Esophagus mucosa (tissue), 1 donor: ENCODE results near the gene P2RX6. TPM values are rescaled to one million over a fixed set of nuclear protein-coding genes. Genes with fewer than 3 reads are reported as not detected.
"Not testable (repeated sequence)": the region's sequence is repeated elsewhere in the genome, so short reads cannot be mapped to it uniquely, and the experiment has no call there.

Source experiments
- ATAC-seq: fragments of 200-7000 bp; cut with Tn5 transposase; one replicate; pipeline ENCODE4 v1.9.1; 2020
- total RNA-seq: library from RNA; stranded (reverse); gene quantifications from one replicate; pipeline ENCODE4 v1.2.4, GENCODE V29; 2023
- donor health status: DM: yes; HTN: yes; CAD: no.

P2RX6 gene
- 0.64 TPM for total RNA-seq

DNA sequence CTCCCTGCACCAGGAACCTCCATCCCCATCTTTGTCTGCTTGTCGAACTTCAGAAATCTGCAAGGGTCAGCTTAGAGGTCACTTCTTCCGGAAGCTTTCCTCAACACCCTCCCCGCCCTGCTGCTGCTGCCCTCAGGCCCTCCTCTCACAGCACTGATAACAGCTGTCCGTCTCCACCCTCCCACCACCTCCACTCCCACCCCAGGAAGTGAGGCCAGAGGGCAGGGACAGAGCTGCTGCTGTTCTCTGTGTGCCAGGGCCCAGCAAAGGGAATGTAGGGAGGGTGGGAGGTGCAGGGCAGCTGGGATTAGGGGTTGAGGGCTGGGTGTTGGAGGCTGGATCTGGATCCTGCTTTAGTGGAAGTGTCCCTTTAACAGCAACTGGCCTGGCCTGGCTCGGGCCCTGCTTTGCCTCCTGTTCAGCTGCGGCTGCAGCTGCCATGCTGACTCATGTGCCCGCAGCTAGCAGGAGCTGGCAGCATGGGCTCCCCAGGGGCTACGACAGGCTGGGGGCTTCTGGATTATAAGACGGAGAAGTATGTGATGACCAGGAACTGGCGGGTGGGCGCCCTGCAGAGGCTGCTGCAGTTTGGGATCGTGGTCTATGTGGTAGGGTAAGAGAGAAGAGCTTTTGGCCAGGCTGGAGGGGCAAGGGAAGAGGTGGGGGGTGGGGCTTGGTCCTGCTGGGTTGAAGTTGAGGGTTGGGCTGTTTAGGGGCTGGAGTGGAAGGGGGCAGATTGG, at the start of gene P2RX6:
P2RX6 (plus strand) TSS at position 440 of the 740 bp plus-strand sequence; CDS start at position 450, 10 bp downstream.
- peak; percentile 5 for ATAC-seq

DNA sequence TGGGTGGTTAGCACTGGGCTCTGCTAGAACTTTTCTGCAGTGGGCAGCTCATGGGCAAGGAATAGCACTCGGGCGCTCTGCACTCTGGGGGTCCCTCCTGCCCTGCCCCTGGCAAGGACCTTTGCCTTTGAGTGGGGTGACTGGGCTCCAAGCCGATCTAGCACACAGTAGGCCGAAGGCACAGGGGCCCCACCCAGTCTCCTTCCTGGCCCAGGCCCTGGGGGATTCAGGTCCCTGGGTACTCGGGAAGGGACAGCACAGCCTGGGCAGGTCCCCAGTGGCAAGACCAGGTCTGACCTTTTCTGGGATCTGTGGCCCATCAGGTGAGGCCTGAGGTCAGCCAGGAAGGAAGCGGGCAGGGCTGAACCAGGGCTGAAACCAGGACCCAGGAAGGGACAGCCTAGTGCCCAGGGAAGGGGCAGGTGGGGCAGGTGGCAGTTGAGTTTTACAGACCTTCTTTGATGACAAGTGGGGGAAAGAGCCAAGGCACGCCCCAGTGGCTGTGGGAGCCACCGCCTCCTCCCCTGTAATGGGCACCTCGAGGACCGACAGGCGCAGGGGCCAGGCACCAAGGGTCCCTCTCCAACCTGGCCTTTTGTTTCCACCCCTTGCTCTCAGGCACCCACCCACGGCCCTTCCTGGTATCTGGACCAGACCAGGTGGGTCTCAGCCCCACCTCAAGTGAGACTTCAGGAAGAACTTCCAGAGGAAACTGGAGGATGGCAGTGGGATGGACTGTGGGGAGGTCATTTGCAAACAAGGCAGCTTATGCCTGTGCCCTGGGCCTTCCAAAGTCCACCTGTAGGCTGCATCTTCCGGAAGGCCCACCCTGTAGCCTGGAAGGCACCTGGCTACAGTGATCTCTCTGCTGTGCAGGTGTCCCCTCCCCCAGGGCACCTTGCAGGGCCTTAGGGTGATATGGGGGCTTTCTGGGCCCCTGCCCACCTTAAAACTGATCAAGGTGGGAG, 48.8 kb upstream of the P2RX6 start:
- ATAC-seq, result no peak

DNA sequence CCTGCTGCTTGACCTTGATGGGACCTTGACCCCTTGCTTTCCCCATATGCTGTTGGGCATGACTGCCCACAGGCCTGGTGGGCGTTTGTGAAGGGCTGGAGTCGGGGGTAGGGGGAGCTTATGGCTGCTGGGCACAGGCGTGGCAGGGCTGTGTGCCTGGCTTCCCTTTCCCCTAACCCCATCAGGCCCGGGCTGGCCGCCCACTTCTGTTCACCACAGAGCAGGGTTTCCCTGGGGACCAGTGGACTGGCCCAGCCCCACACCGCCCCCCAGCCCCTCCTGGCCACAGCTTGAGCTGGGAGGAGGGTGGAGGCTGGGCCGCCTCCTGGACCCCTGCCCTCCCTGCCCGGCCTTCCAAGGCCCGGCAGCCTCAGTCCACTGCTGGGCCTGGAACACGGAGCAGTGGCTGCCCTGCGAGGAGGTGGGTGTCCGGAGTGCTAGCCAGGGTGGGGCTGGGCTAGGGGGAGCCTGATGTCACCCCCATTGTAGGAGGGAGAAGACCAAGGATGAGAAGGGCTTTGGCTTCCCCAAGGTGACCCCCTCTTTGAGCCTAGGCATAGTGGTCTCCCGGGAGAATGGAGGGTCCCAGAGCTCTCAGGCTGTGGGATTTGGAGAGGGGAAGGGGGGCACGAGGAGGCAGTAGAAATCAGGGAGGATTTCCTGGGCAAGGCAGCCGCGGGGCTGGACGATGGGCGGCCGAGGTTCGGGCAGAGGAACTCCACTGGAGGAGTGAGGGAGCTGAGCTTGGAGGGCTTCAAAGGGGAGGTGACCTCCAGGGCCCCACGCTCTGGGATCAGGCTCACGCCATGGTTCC, 47.9 kb upstream of the P2RX6 start, which contains the start of gene AIFM3:
AIFM3 (plus strand) TSS at position 373 of the 814 bp plus-strand sequence. CDS start 690 bp downstream, outside the sequence.
- no peak for ATAC-seq

DNA sequence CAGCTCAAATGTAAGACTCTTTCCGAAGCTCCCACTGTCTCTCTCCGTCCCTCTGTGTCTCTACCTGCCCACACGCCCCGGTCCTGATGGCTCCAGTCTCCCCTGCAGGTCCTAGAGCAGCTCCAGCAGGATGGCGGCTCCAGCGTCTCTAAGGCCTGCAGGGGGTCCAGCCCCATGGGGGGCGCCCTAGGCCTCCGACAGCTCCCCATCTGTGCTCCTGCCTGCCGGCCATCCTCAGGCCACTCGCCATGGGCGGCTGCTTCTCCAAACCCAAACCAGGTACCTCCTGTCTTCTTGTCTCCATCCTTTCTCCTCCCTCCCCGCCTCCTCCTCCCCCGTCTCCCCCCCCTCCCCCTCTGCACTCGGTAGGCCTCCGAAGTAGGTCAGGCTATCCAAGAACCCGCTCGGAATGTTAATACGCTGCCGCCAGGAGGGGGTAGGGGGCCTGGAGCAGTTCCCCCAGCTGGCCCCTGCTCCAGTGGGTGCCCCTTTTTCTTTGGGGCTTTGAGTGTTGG, 47.2 kb upstream of the P2RX6 start:
- ATAC-seq, result no peak

DNA sequence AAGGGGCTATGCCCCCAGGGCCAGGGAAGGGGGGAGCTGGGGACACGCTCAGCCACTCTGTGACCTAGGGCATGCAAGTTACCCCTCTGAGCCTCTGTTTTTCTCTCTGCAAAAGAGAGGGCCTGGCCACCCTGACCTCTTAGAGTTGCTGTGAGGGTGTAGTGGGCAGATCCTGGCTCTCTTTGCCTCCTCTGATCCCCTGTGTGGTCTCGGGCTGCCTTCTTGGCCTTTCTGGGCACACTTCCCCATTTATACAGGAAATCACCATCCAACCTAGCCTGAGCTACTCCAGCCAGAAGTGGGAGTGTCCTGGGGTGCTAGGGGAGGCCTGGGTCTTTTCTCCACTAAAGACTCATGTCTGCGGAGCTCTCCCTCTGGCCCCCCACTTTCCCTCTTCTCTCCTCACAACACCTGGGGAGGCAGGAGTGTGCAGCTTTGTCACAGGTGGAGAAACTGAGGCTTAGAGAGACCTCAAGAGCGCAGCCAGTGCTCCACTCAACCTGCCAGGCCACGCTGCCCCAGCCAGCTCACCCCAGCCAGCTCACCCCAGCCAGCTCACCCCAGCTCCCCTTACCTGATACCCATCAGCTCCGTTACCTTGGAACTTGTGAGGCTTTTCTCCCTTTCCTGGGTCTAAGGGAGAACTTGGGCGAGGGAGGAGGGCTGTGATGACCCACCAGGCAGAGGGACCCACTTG, 46.5 kb upstream of the P2RX6 start:
- ATAC-seq, result no peak

DNA sequence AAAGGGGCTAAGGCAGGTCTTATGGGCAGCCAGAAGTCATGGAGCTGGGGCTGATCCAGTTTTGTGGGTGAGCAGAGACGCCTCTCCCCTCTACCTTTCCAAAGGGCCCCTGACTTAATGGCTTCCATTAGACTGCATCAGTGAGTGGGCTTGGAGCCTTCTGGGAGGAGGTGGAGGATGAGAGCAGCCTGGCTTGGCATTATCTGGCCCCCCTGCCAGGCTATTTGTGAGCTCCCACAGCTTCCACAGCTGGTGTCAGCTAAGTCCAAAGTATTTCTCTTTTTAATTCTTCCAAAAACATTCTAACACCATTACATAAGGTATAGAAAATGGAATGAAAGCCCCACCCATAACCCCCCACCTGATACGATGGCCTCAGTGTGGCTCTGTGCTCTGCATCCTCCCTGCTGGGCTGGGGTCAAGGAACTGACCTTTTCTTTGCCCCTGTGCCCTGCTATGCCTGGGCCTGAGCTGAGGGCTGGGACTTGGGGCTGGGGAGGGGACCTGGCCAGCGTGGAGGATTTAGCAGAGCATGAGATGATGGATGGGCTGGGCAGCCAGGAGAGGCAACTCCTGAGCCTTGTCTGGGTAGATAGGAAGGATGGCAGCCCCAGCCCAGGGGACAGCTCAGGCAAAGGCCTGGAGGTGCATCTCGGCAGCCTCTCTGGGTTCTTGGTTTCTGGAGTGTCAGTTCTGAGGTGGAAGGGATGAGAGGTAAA, 43.9 kb upstream of the P2RX6 start:
- no peak for ATAC-seq

DNA sequence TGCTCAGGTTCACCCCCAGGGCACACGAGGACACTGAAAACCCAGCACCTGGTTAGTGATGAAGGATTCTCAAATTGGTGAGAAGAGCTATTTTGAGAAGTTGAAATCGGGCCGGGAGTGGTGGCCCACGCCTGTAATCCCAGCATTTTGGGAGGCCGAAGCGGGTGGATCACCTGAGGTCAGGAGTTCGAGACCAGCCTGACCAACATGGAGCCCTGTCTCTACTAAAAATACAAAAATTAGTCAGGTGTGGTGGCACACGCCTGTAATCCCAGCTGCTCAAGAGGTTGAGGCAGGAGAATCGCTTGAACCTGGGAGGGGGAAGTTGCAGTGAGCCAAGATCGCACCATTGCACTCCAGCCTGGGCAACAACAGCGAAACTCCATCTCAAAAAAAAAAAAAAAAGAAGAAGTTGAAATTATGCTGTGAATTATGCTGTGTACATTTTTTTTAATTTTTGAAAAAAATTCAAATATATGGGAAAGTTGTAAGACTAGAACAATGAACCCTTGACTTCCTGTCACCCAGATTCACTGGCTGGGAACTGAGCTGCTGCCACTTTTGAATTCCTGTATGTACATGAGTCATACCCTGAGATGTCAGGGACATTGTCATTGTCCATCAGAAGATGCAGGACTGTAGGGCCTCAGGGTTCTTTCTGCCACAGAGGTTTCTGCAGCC, 42.8 kb upstream of the P2RX6 start:
- not testable (repeated sequence) for ATAC-seq

DNA sequence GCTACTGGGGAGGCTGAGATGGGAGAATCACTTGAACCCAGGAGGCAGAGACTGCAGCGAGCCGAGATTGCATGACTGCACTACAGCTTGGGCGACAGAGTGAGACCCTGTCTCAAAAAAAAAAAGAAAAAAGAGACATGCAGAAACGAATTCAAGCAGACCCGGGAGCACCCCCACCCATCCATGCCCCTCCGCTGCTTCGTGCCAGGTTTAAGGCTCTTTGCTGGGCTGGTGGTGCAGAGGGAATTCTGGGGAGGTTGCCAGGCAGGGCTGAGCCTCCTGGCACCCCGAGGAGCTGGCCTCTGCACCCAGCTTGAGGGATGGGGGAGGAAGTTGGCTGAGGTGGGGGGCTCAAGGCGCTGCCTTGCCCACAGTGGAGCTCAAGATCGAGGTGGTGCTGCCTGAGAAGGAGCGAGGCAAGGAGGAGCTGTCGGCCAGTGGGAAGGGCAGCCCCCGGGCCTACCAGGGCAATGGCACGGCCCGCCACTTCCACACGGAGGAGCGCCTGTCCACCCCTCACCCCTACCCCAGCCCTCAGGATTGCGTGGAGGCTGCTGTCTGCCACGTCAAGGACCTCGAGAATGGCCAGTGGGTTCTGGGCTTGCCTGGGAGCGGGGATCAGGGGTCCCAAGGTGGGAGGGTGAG, 41.9 kb upstream of the P2RX6 start:
- ATAC-seq, result no peak

DNA sequence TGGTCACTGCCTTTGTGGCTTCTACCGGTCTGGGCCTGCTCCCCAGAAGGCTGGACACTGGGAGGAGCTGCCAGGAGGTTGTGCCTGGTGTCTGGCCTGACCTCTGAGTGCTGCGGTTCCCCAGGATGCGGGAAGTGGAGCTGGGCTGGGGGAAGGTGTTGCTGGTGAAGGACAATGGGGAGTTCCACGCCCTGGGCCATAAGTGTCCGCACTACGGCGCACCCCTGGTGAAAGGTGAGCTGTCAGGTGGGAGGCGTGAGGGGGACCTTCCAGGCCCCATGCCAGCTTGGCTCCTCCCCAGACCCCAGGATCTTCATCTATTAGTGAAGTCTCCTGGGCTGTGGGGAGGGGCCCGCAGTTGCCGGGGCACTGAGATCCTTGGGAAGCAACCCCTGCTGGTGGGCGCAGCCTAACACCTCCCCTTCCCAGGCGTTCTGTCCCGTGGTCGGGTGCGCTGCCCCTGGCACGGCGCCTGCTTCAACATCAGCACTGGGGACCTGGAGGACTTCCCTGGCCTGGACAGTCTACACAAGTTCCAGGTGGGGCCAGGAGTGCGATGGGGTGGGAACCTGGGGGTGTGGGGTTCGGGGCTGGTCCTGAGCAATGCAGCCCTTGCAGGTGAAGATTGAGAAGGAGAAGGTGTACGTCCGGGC, 41.2 kb upstream of the P2RX6 start:
- no peak for ATAC-seq

DNA sequence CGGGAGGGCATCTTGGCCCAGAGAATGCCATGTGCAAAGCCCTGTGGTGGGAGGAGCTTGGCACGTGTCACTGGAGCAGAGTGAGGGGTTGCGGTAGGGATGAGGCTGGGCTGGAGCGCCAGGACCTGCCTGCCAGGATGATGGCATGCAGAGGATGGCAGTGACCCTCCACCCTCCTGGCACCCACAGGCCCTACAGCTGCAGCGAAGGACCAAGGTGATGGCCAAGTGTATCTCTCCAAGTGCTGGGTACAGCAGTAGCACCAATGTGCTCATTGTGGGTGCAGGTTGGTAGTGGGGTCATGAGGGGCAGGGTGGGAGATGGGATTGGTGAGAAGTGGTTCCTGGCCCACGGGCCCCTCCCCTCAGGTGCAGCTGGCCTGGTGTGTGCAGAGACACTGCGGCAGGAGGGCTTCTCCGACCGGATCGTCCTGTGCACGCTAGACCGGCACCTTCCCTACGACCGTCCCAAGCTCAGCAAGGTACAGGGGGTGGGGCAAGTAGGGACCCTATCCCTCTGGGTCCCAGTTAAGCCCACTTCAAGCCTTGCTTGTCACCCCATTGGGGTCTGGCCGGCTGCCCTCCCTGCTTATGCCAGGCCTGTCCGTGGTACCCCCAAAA, 40.5 kb upstream of the P2RX6 start:
- no peak for ATAC-seq

DNA sequence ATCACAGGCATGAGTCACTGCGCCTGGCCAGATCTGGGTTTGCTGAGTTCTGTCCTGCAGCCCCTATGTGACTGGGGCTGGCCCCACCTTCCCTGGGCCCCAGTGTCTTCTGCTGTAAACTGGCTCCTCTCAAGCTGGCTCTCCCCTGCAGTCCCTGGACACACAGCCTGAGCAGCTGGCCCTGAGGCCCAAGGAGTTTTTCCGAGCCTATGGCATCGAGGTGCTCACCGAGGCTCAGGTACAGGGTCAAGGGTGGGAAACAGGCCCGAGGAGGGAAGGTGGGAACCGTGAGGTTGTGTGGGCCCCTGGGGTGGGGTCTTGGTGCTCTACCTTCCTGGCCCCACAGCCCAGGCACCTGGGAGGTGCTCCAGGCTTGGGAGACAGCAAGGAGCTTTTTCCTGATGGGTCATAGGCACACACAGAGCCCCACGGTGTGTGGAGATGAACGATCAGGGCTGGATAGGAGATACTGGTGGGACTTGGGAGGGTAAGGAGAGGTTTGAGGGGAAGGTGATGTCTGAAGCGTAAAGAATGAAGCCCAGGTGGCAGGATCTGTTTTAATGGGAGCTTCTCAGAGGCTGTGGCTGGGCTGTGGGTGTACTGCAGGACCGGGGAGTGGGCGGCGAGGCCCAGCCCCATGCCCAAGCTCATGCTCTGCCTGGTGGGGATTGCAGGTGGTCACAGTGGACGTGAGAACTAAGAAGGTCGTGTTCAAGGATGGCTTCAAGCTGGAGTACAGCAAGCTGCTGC, 39.2 kb upstream of the P2RX6 start:
- no peak for ATAC-seq

DNA sequence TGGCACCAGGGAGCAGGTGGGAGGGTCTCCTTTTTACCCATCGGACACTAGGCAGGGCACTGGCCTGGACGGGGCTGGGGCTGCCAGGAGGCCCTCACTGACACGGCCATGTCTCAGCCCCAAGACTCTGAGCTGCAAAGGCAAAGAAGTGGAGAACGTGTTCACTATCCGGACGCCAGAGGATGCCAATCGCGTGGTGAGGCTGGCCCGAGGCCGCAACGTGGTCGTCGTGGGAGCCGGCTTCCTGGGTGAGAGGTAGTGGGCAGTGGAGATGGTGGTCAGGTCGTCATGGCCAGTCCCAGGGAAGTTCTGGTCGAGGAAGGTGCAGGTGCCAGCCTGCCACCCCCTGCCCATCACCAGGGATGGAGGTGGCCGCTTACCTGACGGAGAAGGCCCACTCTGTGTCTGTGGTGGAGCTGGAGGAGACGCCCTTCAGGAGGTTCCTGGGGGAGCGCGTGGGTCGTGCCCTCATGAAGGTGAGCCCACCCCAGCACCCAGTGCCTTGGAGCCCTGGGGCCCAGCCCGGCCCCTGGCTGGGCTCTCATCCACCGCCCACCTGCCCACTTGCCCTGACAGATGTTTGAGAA, 38.6 kb upstream of the P2RX6 start:
- no peak for ATAC-seq

DNA sequence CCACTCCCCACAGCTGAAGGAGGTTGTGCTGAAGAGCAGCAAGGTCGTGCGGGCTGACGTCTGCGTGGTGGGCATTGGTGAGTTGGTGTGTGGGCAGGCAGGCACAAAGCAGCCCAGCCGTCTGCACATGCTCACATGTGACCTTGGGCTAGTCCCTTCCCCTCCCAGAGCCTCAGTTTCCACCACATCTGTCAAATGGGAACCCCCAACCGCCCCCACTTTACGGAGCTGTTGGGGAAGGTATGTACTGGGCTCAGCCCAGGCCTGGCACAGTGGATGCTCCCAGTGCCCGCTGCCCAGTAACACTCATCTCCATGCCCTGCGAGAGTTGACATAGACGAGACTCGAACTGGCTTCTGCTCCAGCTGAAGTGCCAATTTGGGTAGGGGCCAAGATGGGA, 37.9 kb upstream of the P2RX6 start:
- no peak for ATAC-seq

DNA sequence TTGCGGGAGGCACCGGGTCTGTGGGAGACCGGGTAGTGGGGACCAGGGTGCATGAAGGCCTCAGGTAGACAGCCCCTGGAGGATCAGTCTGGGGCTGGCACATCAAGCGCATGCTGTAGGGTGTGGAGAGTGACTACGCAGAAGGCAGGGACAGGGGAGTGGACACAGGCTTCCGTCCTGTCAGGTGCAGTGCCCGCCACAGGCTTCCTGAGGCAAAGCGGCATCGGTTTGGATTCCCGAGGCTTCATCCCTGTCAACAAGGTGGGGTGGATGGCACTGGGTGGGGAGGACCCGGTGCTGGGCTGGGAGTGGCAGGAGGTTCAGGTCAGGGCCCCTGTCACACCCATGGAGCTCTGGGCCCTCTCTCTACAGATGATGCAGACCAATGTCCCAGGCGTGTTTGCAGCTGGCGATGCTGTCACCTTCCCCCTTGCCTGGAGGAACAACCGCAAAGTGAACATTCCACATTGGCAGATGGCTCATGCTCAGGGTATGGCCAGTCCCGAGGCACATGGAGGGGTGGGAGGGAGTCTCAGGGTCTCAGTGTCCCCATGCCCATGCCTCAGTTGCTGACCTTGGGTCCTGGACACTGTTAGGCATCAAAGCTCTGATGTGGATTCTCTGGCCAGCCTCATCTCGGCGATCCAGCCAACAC, 37.3 kb upstream of the P2RX6 start:
- ATAC-seq, result no peak

DNA sequence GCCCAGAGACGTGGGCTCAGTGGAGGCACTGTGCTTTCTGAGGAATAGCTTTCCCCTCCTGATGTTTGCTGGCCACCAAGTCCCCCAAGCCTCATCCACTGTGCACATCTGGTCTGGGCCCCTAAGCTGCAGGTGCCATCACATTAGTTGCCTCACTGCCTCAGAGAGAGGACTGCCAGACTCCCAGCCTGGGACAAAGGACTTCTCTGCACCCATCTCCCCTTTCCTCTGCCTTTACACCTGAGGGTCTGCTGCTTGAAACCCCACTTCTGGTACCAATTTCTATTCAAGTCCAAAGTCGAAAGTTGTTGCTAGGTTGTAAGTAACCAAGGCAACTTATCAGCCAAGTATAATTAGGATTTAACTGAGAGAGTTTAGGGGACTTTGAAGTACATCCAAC, 36.5 kb upstream of the P2RX6 start:
- ATAC-seq, result no peak

DNA sequence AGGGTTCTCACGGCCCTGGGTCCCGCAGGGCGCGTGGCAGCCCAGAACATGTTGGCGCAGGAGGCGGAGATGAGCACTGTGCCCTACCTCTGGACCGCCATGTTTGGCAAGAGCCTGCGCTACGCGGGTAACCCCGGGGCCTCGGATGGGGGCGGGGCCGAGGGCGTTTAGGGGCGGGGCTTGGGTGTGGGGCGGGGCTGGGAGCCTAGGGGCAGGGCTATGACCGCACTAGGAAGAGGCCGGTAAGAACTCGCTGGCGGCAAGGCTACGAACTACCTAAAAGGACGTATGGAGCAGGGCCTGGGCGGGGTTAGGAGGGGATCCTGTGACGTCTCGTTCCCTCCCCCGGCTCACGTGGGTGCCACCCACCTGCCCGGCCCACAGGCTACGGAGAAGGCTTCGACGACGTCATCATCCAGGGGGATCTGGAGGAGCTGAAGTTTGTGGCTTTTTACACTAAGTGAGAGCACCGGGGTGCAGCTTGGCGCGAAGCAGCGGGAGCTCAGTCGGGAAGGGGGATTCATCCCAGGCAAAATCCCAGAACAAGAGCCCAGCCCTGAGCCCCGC, 35.6 kb upstream of the P2RX6 start:
- ATAC-seq, result peak; percentile 90

DNA sequence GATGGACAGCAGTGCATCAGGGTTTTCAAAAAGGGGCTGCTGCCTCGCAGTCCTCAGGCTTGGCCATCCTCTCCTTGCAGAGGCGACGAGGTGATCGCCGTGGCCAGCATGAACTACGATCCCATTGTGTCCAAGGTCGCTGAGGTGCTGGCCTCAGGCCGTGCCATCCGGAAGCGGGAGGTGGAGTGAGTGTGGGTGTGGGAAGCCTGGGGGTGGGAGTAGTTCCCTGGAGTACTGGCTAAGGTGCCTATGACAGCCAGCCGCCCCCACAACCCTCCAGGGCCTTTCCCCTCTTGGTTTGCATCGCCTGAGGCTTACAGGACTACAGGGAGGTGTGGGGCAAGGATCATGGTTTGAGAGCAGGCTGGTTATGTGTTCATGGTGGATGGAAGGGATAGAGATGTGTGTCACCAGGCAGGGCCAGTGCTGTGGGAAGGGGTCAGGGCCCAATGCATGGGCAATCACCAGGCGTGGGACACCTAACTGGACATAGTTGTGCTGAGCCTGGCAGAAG, 35.0 kb upstream of the P2RX6 start:
- no peak for ATAC-seq
